CD4-positive, alpha-beta T cell treated with Interleukin-12 subunit alpha and Interleukin-12 subunit beta, for 1 hour (primary cell): Measurements from ENCODE around the gene TRUB2.
"Not testable (repeated sequence)": the region's sequence is repeated elsewhere in the genome, so short reads cannot be mapped to it uniquely, and the experiment has no call there.

ENCODE experiments used
- DNase-seq: peaks from one replicate; pipeline ENCODE4 v3.0.0-alpha.2; 2020

Gene TRUB2

GRCh38 chr9:128296340-128297220 lies 25.7 kb downstream of the TRUB2 start:
- DNase-seq, result no peak

GRCh38 chr9:128294142-128294541 lies 28.1 kb downstream of the TRUB2 start:
- DNase-seq, result no peak

GRCh38 chr9:128293091-128293490 lies 29.2 kb downstream of the TRUB2 start:
- DNase-seq, result no peak

- no peak for DNase-seq
These were observed 30.2 kb downstream of the TRUB2 start for GRCh38 chr9:128292009-128292408.

GRCh38 chr9:128288273-128289004 lies 33.8 kb downstream of the TRUB2 start:
- no peak for DNase-seq

- DNase-seq, result no peak
These were observed 35.8 kb downstream of the TRUB2 start for GRCh38 chr9:128286440-128286839.

- no peak for DNase-seq
These were observed 37.0 kb downstream of the TRUB2 start for GRCh38 chr9:128285033-128285784.

GRCh38 chr9:128282500-128282899 lies 39.7 kb downstream of the TRUB2 start:
- DNase-seq, result no peak

- no peak for DNase-seq
These were observed 42.1 kb downstream of the TRUB2 start for GRCh38 chr9:128280084-128280622.

GRCh38 chr9:128279088-128280073 lies 42.9 kb downstream of the TRUB2 start:
- DNase-seq, result not testable (repeated sequence)

- no peak for DNase-seq
These were observed 45.5 kb downstream of the TRUB2 start for GRCh38 chr9:128276574-128277270.

- DNase-seq, result peak; percentile 100
These were observed 46.2 kb downstream of the TRUB2 start, which contains the start of gene SWI5 for GRCh38 chr9:128276008-128276573. Gene SWI5 (plus strand): TSS chr9:128276276.

GRCh38 chr9:128275198-128276007 lies 46.8 kb downstream of the TRUB2 start, which contains the start of gene GOLGA2:
Gene GOLGA2 (minus strand): TSS chr9:128276007. CDS start chr9:128275976, 31 bp downstream.
- peak; percentile 15 for DNase-seq

GRCh38 chr9:128274245-128274644 lies 48.0 kb downstream of the TRUB2 start:
- no peak for DNase-seq

- DNase-seq, result no peak
These were observed 50.7 kb downstream of the TRUB2 start for GRCh38 chr9:128271512-128271911.

- DNase-seq, result no peak
These were observed 51.1 kb downstream of the TRUB2 start for GRCh38 chr9:128271112-128271511.

GRCh38 chr9:128266868-128267590 lies 55.2 kb downstream of the TRUB2 start:
- no peak for DNase-seq

- DNase-seq, result no peak
These were observed 56.8 kb downstream of the TRUB2 start for GRCh38 chr9:128265348-128265847.

- no peak for DNase-seq
These were observed 59.6 kb downstream of the TRUB2 start for GRCh38 chr9:128262687-128263086.
